Esophagus squamous epithelium (tissue), 4 donors: Measurements from ENCODE around the gene VKORC1L1.

Source experiments
- CTCF ChIP-seq, 6 experiments: fragments of 450-650 bp in 4 of 6; fragments of 200-600 bp in 2 of 6; sonication (generic) in 2 of 6; IDR thresholded peaks; one replicate each; pipeline ENCODE4 v1.5.1; 2016 to 2019; ENCODE audit warnings: antibody characterized with exemption in 6 of 6, mild to moderate bottlenecking in 4 of 6, moderate library complexity in 4 of 6
- POLR2A ChIP-seq, 4 donors: fragments of 450-650 bp; IDR thresholded peaks; one replicate each; pipeline ENCODE4 v1.6.1; 2017; ENCODE audit warnings: antibody characterized with exemption in 4 of 4, mild to moderate bottlenecking in 4 of 4, moderate library complexity in 3 of 4

- TF ChIP-seq CTCF (IDR thresholded peaks at IDR 0.05), result no peak
- TF ChIP-seq POLR2A (IDR thresholded peaks at IDR 0.05), result no peak
These were observed 98.1 kb downstream of the VKORC1L1 start for GRCh38 chr7:65971021-65971420.
